Stimulated activated CD4-positive, alpha-beta T cell treated with anti-CD3 and anti-CD28 coated beads, Interleukin-1b, Interleukin-23, amount 100 ng/mL, for 48 hours (primary cell): ENCODE results near the gene BMP10.
"Not testable (repeated sequence)": the region's sequence is repeated elsewhere in the genome, so short reads cannot be mapped to it uniquely, and the experiment has no call there.

Source experiments
- DNase-seq: peaks from one replicate; pipeline ENCODE4 v3.0.0-alpha.2; 2020

The BMP10 gene, protein sequence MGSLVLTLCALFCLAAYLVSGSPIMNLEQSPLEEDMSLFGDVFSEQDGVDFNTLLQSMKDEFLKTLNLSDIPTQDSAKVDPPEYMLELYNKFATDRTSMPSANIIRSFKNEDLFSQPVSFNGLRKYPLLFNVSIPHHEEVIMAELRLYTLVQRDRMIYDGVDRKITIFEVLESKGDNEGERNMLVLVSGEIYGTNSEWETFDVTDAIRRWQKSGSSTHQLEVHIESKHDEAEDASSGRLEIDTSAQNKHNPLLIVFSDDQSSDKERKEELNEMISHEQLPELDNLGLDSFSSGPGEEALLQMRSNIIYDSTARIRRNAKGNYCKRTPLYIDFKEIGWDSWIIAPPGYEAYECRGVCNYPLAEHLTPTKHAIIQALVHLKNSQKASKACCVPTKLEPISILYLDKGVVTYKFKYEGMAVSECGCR

DNA sequence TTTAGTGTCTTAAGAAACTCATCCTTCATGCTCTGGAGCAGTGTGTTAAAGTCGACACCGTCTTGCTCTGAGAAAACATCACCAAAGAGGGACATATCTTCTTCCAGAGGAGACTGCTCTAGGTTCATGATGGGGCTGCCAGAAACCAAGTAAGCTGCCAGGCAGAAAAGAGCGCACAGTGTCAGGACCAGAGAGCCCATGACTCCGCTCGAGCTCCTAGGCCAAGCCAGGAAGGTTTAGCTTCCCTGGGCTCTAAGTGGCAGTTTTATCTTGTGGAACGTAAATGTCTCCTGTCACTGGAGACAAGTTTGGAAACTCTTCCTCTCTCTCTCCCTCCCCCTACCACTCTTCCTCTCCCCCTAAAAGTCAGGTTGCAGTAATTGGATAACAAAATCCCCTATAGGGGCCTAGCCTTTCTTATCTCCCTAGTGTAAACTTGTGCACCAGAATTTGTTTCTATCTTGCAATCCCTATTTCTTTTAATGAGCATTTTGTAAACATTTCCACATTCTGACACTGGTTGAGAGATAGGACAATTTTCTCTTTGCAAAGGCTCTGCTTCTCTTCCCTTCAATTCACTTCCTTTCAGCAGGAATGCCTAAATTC, at the start of gene BMP10:
BMP10 (minus strand) TSS at position 239 of the 606 bp plus-strand sequence; CDS start at position 200, 39 bp downstream.
- DNase-seq = no peak

DNA sequence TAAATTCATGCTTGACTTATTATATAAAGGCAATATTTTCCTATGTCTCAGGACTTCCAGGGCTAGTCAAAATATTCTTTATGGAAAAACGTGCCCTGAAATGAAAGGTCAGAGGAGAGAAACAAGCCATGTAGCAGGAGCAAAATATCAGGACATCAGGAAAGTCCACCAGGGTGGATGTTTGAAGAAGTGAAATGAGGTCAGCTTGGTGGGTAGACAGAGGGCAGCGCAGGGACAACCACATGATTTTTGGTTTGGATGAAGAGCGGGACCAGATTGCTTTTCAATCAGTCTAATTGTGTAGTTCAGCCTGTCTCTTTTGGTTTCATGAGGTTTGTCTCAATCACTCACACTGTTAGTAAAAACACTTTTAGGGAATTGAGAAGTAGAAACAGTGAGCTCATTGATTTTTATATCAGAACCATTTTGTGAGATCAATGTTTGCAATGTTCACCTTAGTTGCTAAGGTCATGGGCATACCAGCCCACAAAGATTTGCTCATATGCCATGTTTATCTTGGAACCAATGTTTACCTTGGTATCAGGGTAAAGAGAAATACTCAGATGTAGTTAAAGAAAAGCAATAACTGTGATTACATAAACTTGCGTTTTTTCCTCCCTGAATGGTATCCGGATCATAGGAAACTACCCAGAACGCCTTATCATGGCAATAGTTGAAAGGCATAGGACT, 49.4 kb upstream of the BMP10 start:
- no peak for DNase-seq

DNA sequence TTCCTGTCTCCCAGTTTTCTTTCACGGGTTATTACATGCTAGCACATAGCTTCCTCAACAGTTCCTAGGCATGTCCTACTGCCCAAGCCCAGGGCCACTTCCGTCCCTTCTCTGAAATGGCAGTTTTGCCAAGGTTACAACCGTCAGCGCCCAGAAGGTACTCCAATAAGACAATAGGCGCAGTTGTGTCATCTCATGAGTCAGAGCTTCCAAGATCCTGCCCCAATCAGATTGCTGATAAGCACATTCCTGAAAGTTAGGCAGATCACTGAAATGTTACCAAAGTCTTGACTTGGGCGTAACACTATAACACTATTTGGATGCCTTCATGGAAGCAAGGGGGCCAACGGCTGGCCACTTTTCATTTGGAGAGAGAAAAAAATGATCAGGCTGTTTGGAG, 47.3 kb upstream of the BMP10 start:
- no peak for DNase-seq

DNA sequence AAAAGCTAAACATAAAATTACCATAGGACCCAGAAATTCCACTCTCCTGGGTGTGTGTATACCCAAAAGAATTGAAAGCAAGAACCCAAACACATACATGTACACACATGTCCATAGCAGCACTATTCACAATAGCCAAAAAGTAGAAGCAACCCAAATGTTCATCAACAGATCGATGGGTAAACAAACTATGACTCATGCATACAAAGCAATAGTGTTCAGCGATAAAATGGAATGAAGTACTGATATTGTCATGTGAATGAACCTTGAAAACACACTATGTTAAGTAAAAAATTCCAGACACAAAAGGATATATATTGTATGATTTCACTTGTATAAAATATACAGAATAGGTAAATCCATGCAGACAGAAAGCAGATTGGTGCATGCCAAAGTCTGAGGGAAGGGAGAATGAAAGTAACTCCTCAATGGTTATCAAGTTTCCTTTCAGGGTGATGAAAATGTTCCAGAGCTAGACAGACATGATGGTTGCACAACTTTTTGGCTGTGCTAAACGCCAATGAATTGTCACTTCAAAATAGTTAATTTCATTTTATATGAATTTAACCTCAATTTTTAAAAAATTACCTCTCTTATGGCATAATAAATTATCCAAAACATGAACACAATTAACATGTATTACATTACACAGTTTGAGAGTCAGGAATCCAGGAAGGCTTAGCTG, 46.0 kb upstream of the BMP10 start:
- no peak for DNase-seq

DNA sequence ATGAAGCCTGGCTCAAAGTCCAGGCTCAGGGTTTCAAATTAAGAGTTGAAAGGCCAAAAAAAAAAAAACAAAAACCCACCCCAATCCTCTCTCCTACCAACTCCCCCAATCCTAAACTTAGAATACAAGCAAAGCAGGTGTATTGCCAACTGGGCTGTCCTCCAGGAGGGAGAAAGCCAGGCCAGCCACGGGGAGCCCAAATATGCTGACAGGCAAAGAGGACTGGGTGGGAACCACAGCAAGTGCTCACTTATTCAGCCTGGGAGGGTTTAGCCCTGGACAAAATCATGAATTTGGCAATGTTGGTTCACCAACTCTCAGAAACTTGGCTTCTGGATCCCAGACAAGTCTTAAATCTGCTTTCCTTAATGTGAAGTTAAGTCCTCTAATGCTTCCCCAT, 45.0 kb upstream of the BMP10 start:
- no peak for DNase-seq

DNA sequence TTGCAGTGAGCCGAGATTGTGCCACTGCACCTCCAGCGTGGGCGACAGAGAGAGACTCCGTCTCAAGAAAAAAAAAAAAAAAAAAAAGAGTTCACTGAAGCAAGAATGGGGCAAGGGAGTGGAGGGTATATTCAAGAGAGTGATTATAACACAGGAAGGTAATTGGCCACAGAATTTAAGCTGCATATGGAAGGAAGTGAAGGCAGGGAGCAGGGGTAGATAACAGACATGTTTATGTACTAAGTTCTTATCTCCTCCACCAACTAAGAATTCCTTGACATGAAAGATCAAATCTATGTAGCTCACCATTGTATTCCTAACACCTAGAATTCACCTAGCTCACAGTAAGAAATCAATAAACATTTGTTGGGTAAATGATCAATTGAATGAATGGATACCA, 44.2 kb upstream of the BMP10 start:
- no peak for DNase-seq

DNA sequence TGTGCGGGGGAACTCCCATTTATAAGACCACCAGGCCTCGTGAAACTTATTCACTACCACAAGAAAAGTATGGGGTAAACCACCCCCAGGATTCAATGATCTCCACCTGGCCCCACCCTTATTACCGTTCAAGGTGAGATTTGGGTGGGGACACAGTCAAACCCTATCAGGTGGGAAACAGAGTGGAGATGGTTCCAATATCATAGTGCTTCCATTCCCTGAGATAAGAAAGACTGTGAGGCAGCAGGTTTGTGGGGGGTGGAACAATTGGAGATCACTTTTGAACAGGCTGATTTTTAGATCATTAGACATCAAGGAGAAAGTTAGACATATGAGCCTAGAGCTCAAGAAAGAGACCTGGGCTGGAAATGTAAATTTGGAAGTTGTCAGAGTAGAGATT, 42.2 kb upstream of the BMP10 start:
- DNase-seq = no peak

DNA sequence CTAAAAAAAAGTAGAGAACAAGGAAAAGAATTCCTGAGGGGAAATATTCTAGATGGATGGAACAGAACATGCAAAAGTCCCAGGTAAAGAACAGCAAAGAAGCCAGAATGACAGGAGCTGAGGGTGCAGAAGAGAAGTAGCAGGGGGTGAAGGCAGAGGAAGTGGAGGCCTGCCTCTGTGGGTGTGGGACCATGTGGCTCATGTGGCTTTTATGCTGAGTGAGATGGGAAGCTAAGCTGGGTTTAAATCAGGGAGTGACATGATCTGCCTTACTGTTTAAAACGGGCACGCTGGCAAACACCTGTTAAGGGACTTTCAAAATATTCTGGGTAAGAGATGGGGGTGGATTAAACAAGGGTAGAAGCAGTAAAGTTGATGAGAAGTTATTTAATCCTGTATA, 41.5 kb upstream of the BMP10 start:
- peak; percentile 52 for DNase-seq

DNA sequence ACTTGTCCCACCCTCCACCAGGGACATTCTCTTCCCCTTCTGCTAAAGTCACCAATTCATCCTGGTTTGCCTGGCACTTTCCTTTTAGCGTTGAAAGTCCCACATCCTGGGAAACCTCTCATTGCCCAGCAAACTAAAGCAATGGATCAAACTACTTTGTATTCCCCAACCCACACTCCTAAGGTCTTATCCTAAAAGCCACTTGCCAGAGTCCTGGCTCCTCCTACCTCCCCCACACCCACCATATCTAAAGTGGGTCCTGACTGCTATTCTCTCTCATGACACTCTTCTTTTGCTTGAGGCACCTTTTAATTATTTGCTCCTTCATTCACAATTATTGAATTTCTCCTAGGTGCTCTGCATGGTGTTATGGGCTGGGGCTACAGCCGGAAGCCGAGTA, 40.9 kb upstream of the BMP10 start:
- no peak for DNase-seq

DNA sequence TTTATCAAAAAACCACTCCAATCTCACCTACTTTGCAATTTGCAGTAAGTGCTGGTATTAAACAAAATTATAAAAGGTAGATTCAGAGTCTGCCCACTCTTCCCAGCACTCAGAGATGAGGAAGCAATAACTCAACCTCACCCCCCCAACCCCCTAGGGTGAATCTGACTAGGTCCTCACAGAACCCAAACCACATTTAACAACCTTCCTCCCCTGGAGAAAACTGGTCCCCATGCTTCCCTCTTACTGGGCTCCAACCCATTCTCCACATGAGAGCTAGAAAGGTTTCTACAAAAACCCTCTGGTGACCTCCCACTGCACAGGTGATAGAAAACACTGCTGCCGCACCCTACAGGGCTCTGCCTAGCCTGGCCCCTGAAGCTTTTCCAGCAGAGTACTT, 40.5 kb upstream of the BMP10 start:
- DNase-seq = peak; percentile 22

DNA sequence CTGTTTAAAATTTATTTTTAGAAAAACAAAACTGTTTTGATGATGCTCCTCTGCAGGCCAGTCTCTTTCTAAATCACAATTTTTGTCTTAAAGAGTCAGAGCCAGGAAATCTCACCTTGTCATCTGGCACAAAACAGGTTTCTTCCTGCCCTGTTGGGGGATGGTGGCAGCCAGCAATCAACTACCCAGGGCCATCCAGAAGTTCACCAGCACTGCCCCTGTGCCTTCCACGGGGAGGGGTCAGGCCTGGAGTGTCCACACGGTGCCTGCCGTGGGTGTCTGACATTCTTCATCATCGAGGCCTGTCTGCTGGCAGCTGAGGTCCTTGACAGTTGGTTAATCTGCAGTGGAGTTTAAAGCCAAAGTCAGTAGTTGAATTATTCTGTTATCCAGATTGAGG, 40.0 kb upstream of the BMP10 start:
- DNase-seq = no peak

DNA sequence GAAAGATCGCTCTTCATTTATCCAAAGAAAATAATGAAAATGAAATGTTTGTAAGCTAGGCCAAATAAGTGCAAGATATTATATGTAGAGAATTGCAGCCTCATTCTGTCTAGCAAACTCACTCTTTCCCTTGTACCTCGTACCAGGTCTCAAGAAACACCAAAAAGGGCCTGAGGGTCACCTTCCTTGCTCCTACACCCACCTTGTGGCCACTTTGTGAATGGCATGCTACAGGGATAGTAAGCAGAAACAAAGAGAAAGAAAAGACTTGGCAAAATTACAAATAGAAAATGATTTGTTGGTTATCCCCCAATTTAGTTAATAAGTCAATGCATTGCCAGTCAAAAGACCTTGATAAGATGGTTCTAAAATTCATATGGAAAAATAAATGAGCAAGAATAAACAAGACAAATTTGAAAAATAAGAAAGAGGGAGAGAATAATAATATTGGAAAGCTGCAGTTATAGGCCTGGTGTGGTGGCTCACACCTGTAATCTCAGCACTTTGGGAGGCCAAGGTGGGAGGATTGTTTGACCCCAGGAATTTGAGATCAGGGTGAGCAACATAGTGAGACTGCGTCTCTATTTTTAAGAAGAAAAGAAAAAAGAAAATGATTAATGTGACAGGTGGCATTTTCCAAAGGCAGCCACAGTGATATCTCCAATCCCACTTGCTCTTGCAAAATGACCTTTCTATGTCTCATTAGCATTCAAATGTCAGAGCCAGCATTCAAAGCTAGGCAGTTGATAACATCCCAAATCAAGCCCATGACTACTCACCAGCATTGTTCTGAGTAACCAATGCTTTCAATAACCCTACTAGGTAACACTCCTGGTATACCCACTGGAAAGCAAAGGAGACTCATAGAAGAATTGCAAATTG, 38.8 kb upstream of the BMP10 start:
- DNase-seq = peak; percentile 70

DNA sequence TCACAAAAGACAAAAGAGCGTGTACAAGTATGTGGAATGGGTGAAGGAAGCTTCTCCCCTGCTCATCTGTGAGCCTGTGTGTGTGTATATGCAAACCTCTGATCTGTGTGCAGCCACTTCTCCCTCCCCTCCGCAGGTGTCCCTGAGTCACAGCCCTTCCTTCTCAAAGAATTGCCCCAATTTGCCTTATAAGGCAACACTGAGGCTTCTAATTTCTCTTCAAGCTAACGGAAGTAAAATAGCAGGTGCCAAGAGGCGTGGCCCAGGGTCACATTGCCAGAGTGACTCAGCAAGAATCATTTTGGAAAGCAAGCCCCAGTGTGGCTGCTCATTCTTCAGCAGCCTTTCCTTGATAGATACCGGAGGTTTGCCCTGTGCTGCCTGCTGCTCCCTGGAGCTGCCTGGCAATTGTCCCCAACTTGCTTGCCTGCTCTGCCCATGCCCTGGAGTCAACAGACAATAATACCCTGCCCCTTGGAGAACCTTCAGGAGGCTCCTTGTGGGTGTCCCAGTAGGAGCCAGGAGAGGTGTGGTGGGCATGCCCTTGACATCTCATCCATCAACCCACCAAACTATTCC, 37.3 kb upstream of the BMP10 start:
- DNase-seq = peak; percentile 90

DNA sequence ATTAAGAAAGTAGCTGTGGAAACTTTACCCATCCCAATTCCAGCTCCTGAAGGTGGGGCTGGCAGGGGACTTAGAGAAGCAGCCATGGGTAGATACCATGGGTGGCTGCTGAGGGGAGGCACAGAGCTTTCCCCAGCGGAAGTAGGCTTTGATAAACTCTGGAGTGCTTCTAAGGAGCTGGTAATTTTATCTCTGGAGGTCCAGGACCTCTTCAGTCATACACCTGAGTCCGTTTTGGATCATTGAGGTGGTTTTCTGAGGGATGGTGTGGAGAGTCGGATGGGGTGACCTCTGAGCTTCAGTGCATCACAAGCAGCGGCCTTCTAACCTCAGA, 36.7 kb upstream of the BMP10 start:
- no peak for DNase-seq

DNA sequence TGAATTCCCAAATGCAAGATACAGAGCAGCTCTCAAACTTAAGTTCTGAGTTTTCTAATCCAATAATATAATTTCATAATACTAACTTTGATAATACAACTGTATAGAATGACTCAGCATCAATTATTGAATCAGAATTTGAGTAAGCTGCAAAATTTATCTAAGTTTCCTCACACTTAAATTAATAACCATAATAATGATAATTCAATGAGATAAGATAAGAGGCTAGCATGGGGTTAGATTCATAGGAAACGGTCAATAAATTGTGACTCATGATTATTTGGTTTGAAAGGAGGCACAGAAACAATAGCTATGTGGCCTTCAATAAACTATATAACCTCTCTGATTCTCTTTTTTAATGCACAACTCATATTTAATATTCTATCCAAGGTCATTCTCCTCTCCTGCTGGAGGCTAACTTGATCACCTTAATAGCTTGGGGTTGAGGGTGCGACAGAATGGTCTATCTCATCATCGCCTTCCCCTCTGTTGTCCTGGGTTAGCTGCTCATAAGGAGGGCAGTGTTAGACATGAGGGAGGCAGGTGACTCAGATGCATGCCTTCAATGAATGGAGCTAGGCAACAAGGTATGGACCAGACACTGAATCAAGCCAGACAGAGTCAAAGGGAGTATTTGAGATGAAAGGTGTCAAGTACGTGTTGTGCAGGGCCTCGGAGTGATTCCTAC, 36.2 kb upstream of the BMP10 start:
- no peak for DNase-seq

DNA sequence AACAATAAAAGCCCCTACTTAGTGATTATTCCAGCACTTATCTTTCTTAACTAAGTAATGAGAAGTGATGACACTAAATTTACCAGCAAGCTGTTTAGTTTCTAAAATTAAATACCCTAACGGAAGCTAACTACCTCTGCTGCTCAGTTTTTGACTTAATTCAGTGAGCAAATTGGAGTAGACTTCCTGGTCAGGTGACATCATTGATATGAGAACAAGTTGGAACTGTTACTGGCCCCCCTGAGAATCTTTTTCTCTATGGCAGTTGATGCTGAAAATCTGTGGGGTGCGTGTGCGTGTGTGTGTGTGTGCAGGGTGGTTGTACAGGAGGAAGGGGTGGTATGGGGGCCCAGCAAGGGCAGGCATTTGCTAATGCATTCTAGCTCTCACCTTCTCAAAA, 35.5 kb upstream of the BMP10 start:
- no peak for DNase-seq

DNA sequence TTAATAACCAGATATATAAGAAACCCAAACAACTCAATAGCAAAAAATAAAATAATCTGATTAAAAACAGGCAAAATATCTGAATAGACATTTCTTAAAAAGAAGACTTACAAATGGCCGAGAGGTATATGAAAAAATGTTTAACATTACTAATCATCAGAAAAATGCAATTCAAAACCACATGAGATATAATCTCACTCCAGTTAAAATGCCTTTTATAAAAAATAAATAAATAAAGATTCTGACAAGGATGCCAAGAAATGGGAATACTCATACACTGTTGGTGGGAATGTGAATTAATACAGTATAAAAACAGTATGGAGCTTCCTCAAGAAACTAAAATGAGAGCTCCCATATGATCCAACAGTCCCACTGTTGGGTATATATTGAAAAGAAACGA, 33.9 kb upstream of the BMP10 start:
- DNase-seq = no peak

DNA sequence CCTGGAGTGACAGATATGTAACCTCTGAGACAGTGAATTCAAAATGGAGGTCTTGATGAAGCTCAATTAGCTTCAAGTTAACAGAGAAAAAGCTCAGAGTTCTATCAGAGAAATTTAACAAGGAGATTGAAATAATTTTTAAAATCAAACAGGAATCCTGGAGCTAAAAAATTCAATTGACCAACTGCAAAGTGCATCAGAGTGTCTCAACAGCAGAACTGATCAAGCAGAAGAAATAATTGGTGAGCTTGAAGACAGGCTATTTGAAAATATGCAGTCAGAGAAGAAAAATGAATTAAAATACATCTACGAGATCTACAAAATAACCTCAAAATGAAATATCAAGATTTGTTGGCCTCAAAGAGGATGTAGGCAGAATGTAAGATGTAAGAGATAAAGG, 30.4 kb upstream of the BMP10 start:
- DNase-seq = no peak

DNA sequence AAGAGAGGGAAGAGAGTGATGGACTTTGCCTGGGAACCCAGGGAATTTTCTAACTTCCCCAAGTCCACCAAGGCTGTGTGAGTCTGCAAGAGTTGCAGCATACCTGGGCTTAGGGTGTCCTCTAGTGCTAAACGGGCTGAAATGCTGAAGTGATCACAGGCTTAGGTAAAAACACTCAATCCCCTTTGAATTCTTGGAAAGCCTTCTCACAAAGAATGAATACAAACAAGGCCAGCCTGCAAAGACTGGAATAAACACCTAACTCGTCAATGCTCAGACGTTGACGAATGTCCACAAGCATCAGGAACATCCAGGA, 30.0 kb upstream of the BMP10 start:
- no peak for DNase-seq

DNA sequence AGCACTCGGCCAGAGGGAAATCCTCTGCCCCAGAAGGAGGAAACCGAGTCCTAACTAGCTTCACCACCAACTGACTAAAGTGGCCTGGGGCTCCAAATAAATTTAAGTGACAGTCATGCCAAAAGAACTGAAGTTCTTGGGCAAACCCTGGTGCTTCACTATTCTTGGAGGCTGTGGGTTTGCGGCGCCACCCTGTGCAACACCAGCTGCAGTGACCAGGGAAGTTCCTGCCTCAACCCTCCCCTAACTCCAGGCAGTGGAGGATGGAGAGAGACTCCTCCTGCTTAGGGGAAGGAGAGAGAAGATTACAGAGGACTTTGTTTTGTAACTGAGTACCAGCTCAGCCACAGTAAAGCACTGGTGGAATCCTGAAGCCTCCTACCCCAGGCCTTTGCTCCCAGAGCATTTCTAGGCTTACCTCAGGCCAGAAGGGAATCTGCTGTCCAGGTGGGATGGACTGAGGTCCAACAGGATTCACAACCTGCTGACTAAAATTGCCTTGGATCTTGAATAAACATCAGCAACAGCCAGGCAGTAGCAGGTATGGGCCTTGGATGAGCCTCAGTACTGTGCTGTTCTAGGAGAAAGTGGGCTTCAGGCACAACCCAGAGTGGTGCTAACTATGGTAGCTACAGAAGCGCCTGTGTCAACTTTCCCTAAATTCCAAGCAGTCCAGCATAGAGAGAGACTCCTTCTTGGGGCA, 29.4 kb upstream of the BMP10 start:
- DNase-seq = no peak

DNA sequence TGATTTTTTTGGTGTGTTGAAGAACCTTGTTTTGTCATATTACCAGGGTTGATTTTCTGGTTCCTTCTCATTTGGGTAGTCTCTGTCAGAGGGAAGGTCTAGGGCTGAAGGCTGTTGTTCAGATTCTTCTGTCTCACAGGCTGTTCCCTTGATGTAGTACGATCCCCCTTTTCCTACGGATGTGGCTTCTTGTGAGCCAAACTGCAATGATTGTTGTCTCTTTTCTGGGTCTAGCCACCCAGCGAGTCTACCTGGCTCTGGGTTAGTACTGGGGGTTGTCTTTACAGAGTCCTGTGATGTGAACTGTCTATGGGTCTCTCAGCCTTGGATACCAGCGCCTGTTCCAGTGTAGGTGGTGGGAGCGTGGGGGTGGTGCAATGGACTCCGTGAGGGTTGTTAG, 24.8 kb upstream of the BMP10 start:
- not testable (repeated sequence) for DNase-seq
